GF-D8 (cell line): ENCODE data around the gene TOMM40L.
A peak's percentile ranks its signal among the peaks of the same experiment; 100 is the strongest.

Experiments
- DNase-seq: peaks from one replicate; lab custom pipeline; 2025; lab: John Stamatoyannopoulos, UW

Gene TOMM40L

GRCh38 chr1:161197560-161198193, 28.2 kb upstream of the TOMM40L start:
- no peak for DNase-seq

DNA sequence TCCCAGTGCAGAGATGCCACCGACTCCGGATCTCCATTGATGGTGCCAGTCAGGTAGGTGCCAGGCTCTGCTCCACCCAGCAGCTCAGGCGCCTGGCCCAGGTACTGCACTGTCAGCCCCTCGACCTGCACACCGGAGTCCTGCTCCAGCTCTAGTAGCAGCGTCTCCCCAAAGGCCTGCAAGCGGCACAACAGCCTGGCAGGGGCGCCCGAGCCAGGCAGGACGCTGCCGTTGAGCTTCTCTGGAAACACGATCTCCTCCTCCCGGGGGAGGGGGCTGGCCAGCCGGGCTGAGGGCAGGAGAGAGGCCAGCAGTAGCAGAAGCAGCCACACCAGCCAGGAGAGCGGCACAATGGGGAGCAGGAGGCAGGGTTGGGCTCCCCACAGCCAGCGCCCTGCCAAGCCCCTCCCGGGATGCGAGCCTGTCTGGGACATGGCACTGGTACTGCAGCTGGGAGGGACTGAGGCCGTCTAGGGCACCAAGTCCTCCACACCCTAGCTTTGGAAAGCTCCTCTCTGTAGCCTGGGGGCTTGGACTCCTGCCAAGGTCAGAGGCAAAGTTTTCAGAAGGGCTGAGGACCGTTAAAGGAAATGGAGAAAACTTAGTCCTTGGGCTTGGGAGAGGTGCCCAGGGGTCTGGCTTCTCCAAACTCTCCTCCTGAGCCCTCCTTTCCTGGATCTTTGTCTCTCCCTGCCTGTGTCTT, 27.5 kb upstream of the TOMM40L start:
- no peak for DNase-seq

GRCh38 chr1:161198897-161199431, 26.9 kb upstream of the TOMM40L start, which contains the start of gene ADAMTS4:
ADAMTS4 (minus strand) TSS chr1:161199054; CDS start chr1:161198627, 427 bp downstream.
- no peak for DNase-seq

- no peak for DNase-seq
Measured at GRCh38 chr1:161199506-161200139, 26.2 kb upstream of the TOMM40L start.

GRCh38 chr1:161200421-161200991, 25.4 kb upstream of the TOMM40L start:
- DNase-seq = no peak

DNA sequence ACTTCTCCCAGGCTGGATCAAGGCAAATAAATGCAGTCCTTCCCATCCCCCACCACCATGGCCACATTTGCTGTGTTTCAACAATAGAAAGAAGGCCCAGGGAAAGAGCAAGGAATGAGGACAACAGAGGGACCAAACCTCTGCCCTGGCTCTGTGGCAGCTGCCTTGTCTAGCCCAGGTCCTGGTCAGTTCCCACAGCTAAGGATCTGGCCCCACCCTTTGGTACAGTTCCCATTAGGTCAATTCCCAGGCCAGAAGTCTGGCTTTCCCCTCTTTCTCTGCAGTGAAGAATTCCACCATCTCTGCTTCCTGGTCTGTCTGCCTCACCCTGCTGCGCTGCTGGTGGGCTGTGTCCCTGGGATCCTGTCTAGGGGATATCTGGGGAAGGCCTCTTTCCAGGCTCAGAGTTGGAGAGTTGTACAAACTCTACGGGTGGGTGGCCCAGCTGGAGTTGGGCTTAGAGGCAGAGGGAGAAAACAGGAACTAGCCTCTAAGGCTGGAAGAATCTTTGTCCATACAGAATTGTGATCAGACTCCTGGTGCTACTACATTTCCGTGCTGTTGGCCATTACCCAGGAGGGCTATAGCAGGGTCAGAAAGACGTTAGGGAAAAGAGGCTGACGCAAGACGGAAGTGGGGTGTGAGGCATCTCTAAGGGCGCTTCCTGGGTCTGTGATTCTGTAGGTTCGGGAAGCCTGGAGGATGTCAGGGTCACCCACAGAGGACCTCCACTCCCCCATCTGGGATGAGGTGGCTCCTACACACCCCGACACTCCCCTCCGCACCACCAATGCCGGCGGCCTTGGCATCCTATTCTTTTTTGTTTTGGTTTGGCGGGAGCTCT, 24.6 kb upstream of the TOMM40L start:
- DNase-seq = peak; percentile 57

DNA sequence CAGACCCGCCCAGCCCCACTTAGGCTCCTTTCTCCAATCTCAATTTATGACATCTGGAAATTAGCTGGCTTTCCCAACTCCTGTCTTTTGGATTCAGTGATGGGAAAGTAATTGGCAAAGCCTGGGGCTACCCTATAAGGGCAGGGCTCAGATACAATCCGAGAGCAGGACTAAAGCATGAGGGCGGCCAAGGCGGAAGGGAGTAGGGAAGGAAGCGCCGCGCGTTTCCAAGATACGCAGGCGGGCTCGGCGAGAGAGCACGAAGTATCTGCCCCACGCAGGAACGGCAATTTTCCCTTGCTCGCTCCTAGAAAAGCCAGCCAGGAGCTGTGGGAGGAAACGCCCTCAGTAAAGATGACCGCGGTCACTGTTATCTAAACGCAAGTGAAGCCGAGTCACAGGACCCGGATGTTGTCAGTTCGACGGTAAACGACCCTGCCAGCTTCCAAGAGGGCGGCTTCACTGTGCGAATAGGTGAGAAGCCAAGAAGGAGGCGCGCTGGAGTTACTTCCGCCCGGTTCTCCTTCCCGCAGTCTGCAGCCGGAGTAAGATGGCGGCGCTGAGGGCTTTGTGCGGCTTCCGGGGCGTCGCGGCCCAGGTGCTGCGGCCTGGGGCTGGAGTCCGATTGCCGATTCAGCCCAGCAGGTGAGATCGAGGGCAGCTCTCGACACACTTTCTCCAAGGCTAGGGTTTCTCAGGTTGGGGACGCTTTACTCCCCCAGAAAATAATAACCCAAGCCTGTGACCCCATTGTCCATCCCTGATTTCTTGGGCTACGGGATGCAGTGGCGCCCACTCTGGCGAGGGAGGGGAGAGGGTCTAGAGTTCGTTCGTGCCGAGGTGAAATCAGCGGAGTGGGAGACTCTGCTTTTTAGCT, 23.8 kb upstream of the TOMM40L start, which contains the start of gene NDUFS2:
NDUFS2 (plus strand) TSS at position 532 of the 877 bp plus-strand sequence; CDS start at position 551, 19 bp downstream.
- DNase-seq = peak; percentile 95

- no peak for DNase-seq
Measured at GRCh38 chr1:161206411-161207140, 19.3 kb upstream of the TOMM40L start.

GRCh38 chr1:161207173-161207572, 18.7 kb upstream of the TOMM40L start:
- no peak for DNase-seq

- peak; percentile 36 for DNase-seq
Measured at GRCh38 chr1:161209790-161210409, 16.0 kb upstream of the TOMM40L start.

- DNase-seq = no peak
Measured at GRCh38 chr1:161214369-161214768, 11.5 kb upstream of the TOMM40L start.

GRCh38 chr1:161215076-161215475, 10.8 kb upstream of the TOMM40L start, which contains the start of gene FCER1G:
FCER1G (plus strand) TSS chr1:161215295; CDS start chr1:161215322, 27 bp downstream.
- DNase-seq = peak; percentile 78

DNA sequence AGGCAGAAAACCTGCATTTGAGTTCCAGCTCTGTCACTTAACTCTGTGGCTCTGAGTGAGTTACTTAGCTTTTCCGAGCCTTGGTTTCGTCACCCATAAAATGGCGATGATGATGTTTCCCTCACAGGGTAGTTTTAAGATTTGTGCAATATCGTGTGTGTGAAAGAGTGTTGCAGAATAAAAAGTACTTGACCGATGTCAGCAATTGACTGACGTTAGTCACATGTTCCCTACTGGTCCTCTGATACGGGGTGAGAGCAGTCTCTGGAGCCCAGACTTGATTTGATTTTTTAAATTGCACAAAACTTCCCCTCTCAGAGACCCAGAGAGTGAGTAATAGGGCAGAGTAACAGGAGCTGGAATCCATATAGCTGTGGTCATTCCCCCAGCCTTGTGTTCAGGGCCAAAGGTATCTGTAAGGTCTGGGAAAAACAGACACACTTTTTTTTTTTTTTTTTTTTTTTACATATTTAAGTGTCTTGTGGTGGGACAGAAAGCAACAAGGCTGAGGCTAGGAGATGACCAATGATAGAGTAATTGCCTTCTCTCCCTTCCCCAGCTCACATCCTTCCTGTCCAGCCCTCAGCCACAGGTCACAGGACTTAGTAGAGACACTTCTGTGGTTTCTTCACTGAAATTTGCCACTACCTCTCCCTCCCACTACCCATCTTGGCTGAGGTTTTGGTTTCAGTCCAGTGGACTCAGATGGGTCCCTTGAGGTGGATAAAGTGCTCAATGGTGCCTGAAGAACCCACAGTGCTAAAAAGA, 8.7 kb upstream of the TOMM40L start:
- DNase-seq = peak; percentile 68

- DNase-seq = no peak
Measured at GRCh38 chr1:161217831-161218230, 8.0 kb upstream of the TOMM40L start.

GRCh38 chr1:161218301-161219077, 7.4 kb upstream of the TOMM40L start:
- DNase-seq = no peak

- no peak for DNase-seq
Measured at GRCh38 chr1:161219078-161219892, 6.6 kb upstream of the TOMM40L start.

DNA sequence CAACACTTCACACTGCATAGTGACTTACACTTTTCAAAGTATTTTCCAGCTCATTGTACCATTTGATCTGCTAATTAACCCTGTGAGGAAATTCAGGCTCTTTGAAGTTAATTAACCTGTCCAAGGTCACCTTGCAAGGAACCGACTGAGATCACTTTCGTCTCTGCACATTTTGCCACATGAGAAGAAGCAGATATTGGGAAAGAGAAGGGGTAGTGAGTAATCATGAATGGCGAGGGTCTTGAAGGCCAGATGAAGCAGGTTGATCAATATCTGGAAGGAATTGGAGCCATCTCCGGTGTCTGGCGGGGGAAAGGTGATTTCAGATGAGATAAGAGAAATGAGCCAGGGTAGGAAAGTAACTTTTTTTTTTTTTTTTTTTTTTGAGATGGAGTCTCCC, 5.9 kb upstream of the TOMM40L start:
- DNase-seq = no peak
